Mononuclear cell (primary cell): ENCODE results near the gene CADM4. TPM values are rescaled to one million over a fixed set of nuclear protein-coding genes. Genes with fewer than 3 reads are reported as not detected.
A peak's percentile ranks its signal among the peaks of the same experiment; 100 is the strongest.
"Not testable (repeated sequence)": the region's sequence is repeated elsewhere in the genome, so short reads cannot be mapped to it uniquely, and the experiment has no call there.

Source experiments
- H3K27me3 ChIP-seq: 2 replicates; pipeline ENCODE4 v1.6.0; 2011; ENCODE audit warnings: low read length, control low read depth; ENCODE audit not compliant: insufficient read depth
- H3K4me1 ChIP-seq: 2 replicates; pipeline ENCODE4 v1.5.1; 2011; ENCODE audit warnings: mild to moderate bottlenecking, low read length, control low read depth; ENCODE audit not compliant: insufficient read depth
- H3K4me3 ChIP-seq: 2 replicates; pipeline ENCODE4 v1.5.1; 2011; ENCODE audit warnings: mild to moderate bottlenecking, low read length, moderate library complexity
- H3K9me3 ChIP-seq: 2 replicates; pipeline ENCODE4 v1.5.1; 2011; ENCODE audit warnings: low read depth, mild to moderate bottlenecking, control low read depth, low read length
- total RNA-seq: library from RNA; depleted of rRNA; stranded (reverse); fragments of >200 nt; gene quantifications from one replicate; pipeline ENCODE4 v1.2.3, GENCODE V29; 2012

Gene CADM4
- total RNA-seq, 1 donor = 0.42 TPM

- H3K27me3 ChIP-seq = no peaks in the 10 kb centered on the region
- H3K9me3 ChIP-seq = no peaks in the 10 kb centered on the region
- H3K4me1 ChIP-seq = peaks cover 43% of the 10 kb centered on the region
- H3K4me3 ChIP-seq = peak overlapping the region; percentile 89
These were observed 44.7 kb downstream of the CADM4 start for GRCh38 chr19:43594710-43595604.

GRCh38 chr19:43594081-43594697 is 45.5 kb downstream of the CADM4 start:
- Histone ChIP-seq H3K9me3 (no peaks in the 10 kb centered on the region), H3K4me3 (no peak overlapping the region), H3K4me1 (peaks cover 43% of the 10 kb centered on the region)

GRCh38 chr19:43592800-43593350 is 46.8 kb downstream of the CADM4 start:
- no peak overlapping the region for H3K4me3 ChIP-seq
- H3K4me1 ChIP-seq = peaks cover 37% of the 10 kb centered on the region
- no peaks in the 10 kb centered on the region for H3K9me3 ChIP-seq
- H3K27me3 ChIP-seq = no peaks in the 10 kb centered on the region

More at GRCh38 chr19:43594081-43594697, 45.5 kb downstream of the CADM4 start:
- H3K27me3 ChIP-seq = no peaks in the 10 kb centered on the region

GRCh38 chr19:43591904-43592772 is 47.5 kb downstream of the CADM4 start:
- Histone ChIP-seq H3K9me3 (no peaks in the 10 kb centered on the region), H3K4me3 (no peak overlapping the region), H3K27me3 (no peaks in the 10 kb centered on the region), H3K4me1 (peaks cover 29% of the 10 kb centered on the region)

GRCh38 chr19:43589678-43590077 is 50.0 kb downstream of the CADM4 start:
- H3K27me3 ChIP-seq = no peaks in the 10 kb centered on the region

GRCh38 chr19:43589277-43589676 is 50.4 kb downstream of the CADM4 start:
- peaks cover 9% of the 10 kb centered on the region for H3K4me1 ChIP-seq
- no peak overlapping the region for H3K4me3 ChIP-seq
- H3K27me3 ChIP-seq = no peaks in the 10 kb centered on the region
- H3K9me3 ChIP-seq = no peaks in the 10 kb centered on the region

More at GRCh38 chr19:43589678-43590077, 50.0 kb downstream of the CADM4 start:
- peaks cover 9% of the 10 kb centered on the region for H3K4me1 ChIP-seq
- no peaks in the 10 kb centered on the region for H3K9me3 ChIP-seq
- H3K4me3 ChIP-seq = no peak overlapping the region

- not testable (repeated sequence) for H3K9me3 ChIP-seq, H3K27me3 ChIP-seq, H3K4me3 ChIP-seq
- H3K4me1 ChIP-seq = peaks cover 11% of the 10 kb centered on the region
These were observed 52.6 kb downstream of the CADM4 start for GRCh38 chr19:43587029-43587428.

- Histone ChIP-seq H3K4me1 (peaks cover 15% of the 10 kb centered on the region), H3K27me3 (no peaks in the 10 kb centered on the region), H3K4me3 (no peak overlapping the region), H3K9me3 (no peaks in the 10 kb centered on the region)
These were observed 53.3 kb downstream of the CADM4 start for GRCh38 chr19:43586346-43586745.

- Histone ChIP-seq H3K4me3 (no peak overlapping the region), H3K4me1 (peaks cover 32% of the 10 kb centered on the region)
These were observed 55.2 kb downstream of the CADM4 start for GRCh38 chr19:43584484-43584883.

GRCh38 chr19:43582495-43582894 is 57.2 kb downstream of the CADM4 start:
- H3K9me3 ChIP-seq = no peaks in the 10 kb centered on the region
- H3K4me3 ChIP-seq = no peak overlapping the region
- H3K27me3 ChIP-seq = no peaks in the 10 kb centered on the region
- H3K4me1 ChIP-seq = peaks cover 32% of the 10 kb centered on the region

More at GRCh38 chr19:43584484-43584883, 55.2 kb downstream of the CADM4 start:
- Histone ChIP-seq H3K27me3 (no peaks in the 10 kb centered on the region), H3K9me3 (no peaks in the 10 kb centered on the region)

GRCh38 chr19:43581467-43581866 is 58.2 kb downstream of the CADM4 start:
- H3K4me1 ChIP-seq = peaks cover 32% of the 10 kb centered on the region
- no peaks in the 10 kb centered on the region for H3K9me3 ChIP-seq
- H3K4me3 ChIP-seq = no peak overlapping the region
- H3K27me3 ChIP-seq = no peaks in the 10 kb centered on the region

- Histone ChIP-seq H3K4me3 (no peak overlapping the region), H3K27me3 (no peaks in the 10 kb centered on the region), H3K4me1 (peaks cover 41% of the 10 kb centered on the region), H3K9me3 (no peaks in the 10 kb centered on the region)
These were observed 60.9 kb downstream of the CADM4 start for GRCh38 chr19:43578787-43579186.

- Histone ChIP-seq H3K4me1 (peaks cover 34% of the 10 kb centered on the region), H3K27me3 (no peaks in the 10 kb centered on the region), H3K4me3 (peak overlapping the region; percentile 96), H3K9me3 (no peaks in the 10 kb centered on the region)
These were observed 63.4 kb downstream of the CADM4 start for GRCh38 chr19:43575955-43576878.
